Panc1 (cell line): Measurements from ENCODE around the gene RARG. TPM values are rescaled to one million over a fixed set of nuclear protein-coding genes. Genes with fewer than 3 reads are reported as not detected.

ENCODE experiments used
- ATAC-seq: fragments of 200-7000 bp; cut with Tn5 transposase; 2 replicates; pipeline ENCODE4 v1.9.1; 2020; ENCODE audit warnings: mild to moderate bottlenecking, moderate library complexity
- BruUV-seq: library from RNA; stranded (reverse); fragments of 400-500 nt; replicated peaks from 2 replicates; lab custom pipeline; 2021; lab: Mats Ljungman, UMichigan
- CTCF ChIA-PET: fragments of 300-600 bp; sonication (Branson Sonifier 250); formaldehyde crosslinking; loops from one replicate; lab custom pipeline; 2022; ENCODE audit warnings: antibody characterized with exemption; lab: Charles Lee
- POLR2A ChIA-PET: fragments of 300-600 bp; sonication (Branson Sonifier 250); formaldehyde crosslinking; loops from one replicate; lab custom pipeline; 2022; ENCODE audit warnings: antibody characterized with exemption; lab: Charles Lee
- DNase-seq: peaks from one replicate; pipeline ENCODE4 v3.0.0-alpha.2; 2010; ENCODE audit warnings: low read depth, low spot score
- H3K27ac ChIP-seq: 2 replicates; pipeline ENCODE4 v1.5.1; 2011; ENCODE audit warnings: mild to moderate bottlenecking, low read length, inconsistent platforms
- H3K27me3 ChIP-seq: fragments of 200-500 bp; sonication (Bioruptor generic); 2 replicates; pipeline ENCODE4 v1.6.0; 2014; ENCODE audit warnings: low read length, inconsistent platforms; ENCODE audit not compliant: control insufficient read depth, insufficient read depth
- H3K36me3 ChIP-seq: fragments of 200-500 bp; sonication (Bioruptor generic); 2 replicates; pipeline ENCODE4 v1.5.1; 2014; ENCODE audit warnings: inconsistent platforms, mild to moderate bottlenecking, low read length, moderate library complexity; ENCODE audit not compliant: control insufficient read depth, insufficient read depth
- H3K4me1 ChIP-seq: 2 replicates; pipeline ENCODE4 v1.5.1; 2011; ENCODE audit warnings: inconsistent platforms, mild to moderate bottlenecking, low read length, moderate library complexity; ENCODE audit not compliant: control insufficient read depth, insufficient read depth
- H3K4me3 ChIP-seq, 2 experiments: 2 replicates each; pipeline ENCODE4 v1.5.1; 2011 to 2012; ENCODE audit warnings: low read depth in 2 of 2, low read length in 2 of 2, mild to moderate bottlenecking in 2 of 2, inconsistent platforms in 1 of 2, moderate library complexity in 1 of 2
- H3K9me3 ChIP-seq: fragments of 200-500 bp; sonication (Bioruptor generic); 2 replicates; pipeline ENCODE4 v1.5.1; 2014; ENCODE audit warnings: low read depth, mild to moderate bottlenecking, inconsistent platforms, low read length, moderate library complexity; ENCODE audit not compliant: control insufficient read depth, insufficient read depth
- POLR2AphosphoS5 ChIP-seq: IDR thresholded peaks from 2 replicates; pipeline ENCODE4 v1.6.1; 2012; ENCODE audit warnings: mild to moderate bottlenecking, low read depth, low read length, moderate library complexity
- SIN3A ChIP-seq: IDR thresholded peaks from 2 replicates; pipeline ENCODE4 v1.6.1; 2012; ENCODE audit warnings: low read depth, mild to moderate bottlenecking, low read length, moderate library complexity, borderline replicate concordance; ENCODE audit not compliant: insufficient read depth
- TCF7L2 ChIP-seq: IDR thresholded peaks from 2 replicates; pipeline ENCODE4 v1.6.1; 2011; ENCODE audit warnings: mild to moderate bottlenecking, low read depth, low read length, inconsistent platforms
- in situ Hi-C: cut with HindIII; loops from 2 replicates; pipeline ENCODE4 v1.10.0; 2016; ENCODE audit warnings: low sequenced_read_pairs, low pct_unique_long_range_greater_than_20kb
- intact Hi-C: fragments of 100-400 bp; cut with micrococcal nuclease; formaldehyde crosslinking; loops from one replicate; pipeline ENCODE4 v1.10.0; 2022; ENCODE audit not compliant: unreplicated experiment
- total RNA-seq: library from RNA; stranded (reverse); gene quantifications from one replicate; pipeline ENCODE4 v1.2.1, GENCODE V29; 2021; ENCODE audit not compliant: unreplicated experiment
- TF ChIP-seq, protein P1 (sequence below), 2 experiments: IDR thresholded peaks; 2 replicates each; pipeline ENCODE4 v1.6.1; 2011 to 2012; ENCODE audit warnings: low read depth in 2 of 2, control low read depth in 1 of 2, low read length in 1 of 2, mild to moderate bottlenecking in 1 of 2, moderate library complexity in 1 of 2; ENCODE audit not compliant: insufficient read depth in 1 of 2
- TF ChIP-seq, protein P2 (sequence below): fragments of 450-650 bp; IDR thresholded peaks from 2 replicates; pipeline ENCODE4 v1.5.1; 2017; ENCODE audit warnings: mild to moderate bottlenecking

Gene RARG
- total RNA-seq, 1 experiment from 2014 or later: 41.2 TPM

DNA sequence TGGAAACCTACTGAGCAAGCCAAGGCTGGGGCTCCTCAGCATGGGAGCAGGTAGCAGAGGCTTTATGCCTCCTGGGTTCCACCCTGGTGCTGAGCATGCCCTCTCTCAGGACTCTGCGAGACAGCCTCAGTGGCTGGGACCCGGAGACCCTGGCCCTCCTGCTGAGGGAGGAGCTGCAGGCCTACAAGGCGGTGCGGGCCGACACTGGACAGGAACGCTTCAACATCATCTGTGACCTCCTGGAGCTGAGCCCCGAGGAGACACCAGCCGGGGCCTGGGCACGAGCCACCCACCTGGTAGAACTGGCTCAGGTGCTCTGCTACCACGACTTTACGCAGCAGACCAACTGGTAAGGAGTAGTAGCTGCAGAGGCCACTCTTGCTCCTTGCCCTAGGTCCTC, 44.5 kb upstream of the RARG start:
- DNase-seq (no peak), ATAC-seq (no peak)
- Histone ChIP-seq H3K27me3 (no peaks in the 10 kb centered on the region), H3K4me3 (no peak overlapping the region), H3K9me3 (no peaks in the 10 kb centered on the region), H3K36me3 (peaks cover 8% of the 10 kb centered on the region; the same call in 1 of the 2 replicates), H3K27ac (no peak overlapping the region), H3K4me1 (no peaks in the 10 kb centered on the region)
- in situ Hi-C loops (no loop called here), intact Hi-C loops (no loop called here)
- ChIA-PET CTCF (no interaction called here), POLR2A (no interaction called here)
- TSS peak; percentile 59 for BruUV-seq
- TF ChIP-seq, protein P1, sequence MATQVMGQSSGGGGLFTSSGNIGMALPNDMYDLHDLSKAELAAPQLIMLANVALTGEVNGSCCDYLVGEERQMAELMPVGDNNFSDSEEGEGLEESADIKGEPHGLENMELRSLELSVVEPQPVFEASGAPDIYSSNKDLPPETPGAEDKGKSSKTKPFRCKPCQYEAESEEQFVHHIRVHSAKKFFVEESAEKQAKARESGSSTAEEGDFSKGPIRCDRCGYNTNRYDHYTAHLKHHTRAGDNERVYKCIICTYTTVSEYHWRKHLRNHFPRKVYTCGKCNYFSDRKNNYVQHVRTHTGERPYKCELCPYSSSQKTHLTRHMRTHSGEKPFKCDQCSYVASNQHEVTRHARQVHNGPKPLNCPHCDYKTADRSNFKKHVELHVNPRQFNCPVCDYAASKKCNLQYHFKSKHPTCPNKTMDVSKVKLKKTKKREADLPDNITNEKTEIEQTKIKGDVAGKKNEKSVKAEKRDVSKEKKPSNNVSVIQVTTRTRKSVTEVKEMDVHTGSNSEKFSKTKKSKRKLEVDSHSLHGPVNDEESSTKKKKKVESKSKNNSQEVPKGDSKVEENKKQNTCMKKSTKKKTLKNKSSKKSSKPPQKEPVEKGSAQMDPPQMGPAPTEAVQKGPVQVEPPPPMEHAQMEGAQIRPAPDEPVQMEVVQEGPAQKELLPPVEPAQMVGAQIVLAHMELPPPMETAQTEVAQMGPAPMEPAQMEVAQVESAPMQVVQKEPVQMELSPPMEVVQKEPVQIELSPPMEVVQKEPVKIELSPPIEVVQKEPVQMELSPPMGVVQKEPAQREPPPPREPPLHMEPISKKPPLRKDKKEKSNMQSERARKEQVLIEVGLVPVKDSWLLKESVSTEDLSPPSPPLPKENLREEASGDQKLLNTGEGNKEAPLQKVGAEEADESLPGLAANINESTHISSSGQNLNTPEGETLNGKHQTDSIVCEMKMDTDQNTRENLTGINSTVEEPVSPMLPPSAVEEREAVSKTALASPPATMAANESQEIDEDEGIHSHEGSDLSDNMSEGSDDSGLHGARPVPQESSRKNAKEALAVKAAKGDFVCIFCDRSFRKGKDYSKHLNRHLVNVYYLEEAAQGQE (IDR thresholded peaks at IDR 0.05; ENCODE audit: insufficient read depth in 1 of 2, low read depth in 2 of 2, low read length in 1 of 2): no peak
- TF ChIP-seq, protein P2, sequence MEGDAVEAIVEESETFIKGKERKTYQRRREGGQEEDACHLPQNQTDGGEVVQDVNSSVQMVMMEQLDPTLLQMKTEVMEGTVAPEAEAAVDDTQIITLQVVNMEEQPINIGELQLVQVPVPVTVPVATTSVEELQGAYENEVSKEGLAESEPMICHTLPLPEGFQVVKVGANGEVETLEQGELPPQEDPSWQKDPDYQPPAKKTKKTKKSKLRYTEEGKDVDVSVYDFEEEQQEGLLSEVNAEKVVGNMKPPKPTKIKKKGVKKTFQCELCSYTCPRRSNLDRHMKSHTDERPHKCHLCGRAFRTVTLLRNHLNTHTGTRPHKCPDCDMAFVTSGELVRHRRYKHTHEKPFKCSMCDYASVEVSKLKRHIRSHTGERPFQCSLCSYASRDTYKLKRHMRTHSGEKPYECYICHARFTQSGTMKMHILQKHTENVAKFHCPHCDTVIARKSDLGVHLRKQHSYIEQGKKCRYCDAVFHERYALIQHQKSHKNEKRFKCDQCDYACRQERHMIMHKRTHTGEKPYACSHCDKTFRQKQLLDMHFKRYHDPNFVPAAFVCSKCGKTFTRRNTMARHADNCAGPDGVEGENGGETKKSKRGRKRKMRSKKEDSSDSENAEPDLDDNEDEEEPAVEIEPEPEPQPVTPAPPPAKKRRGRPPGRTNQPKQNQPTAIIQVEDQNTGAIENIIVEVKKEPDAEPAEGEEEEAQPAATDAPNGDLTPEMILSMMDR: no peak
- no peak for TF ChIP-seq POLR2AphosphoS5
- no peak for TF ChIP-seq TCF7L2
- no peak for TF ChIP-seq SIN3A

DNA sequence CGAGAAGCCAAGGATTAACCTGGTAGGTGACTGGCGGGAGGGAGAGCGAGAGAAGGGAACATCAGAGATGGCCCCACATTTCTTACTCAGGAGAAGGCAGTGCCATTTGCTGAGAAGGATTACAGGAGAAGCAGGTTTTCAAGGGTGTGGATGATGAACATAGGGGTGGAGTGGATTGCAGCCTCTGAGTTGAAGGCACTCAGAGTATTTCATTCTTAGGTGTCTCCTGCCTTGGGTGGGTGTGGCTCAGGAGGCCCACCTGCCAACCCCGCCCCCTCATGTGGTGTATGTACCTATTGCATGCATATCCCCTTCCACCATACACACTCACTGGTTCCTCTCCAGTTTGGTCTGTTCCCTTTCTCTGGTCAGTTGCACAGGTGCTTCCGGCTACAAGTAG, 42.4 kb upstream of the RARG start:
- intact Hi-C loops: no loop called here
- no peaks in the 10 kb centered on the region for H3K9me3 ChIP-seq
- ChIA-PET CTCF (no interaction called here), POLR2A (no interaction called here)
- in situ Hi-C loops: no loop called here
- H3K36me3 ChIP-seq: peaks cover 4% of the 10 kb centered on the region
- ATAC-seq (peak; percentile 35; the same call in 1 of the 2 replicates), DNase-seq (no peak)
- H3K27ac ChIP-seq: no peak overlapping the region
- TF ChIP-seq, protein P2: no peak
- no peak for TF ChIP-seq TCF7L2
- TF ChIP-seq, protein P1 (IDR thresholded peaks at IDR 0.05; ENCODE audit: insufficient read depth in 1 of 2, low read depth in 2 of 2, low read length in 1 of 2): no peak
- TF ChIP-seq POLR2AphosphoS5: no peak
- TF ChIP-seq SIN3A: no peak
- peaks cover 9% of the 10 kb centered on the region for H3K4me1 ChIP-seq
- no peaks in the 10 kb centered on the region for H3K27me3 ChIP-seq
- H3K4me3 ChIP-seq: no peak overlapping the region
- TSS peak; percentile 45 for BruUV-seq
